Panc1 (cell line): ENCODE results near the gene AHRR.

Experiments
- TCF7L2 ChIP-seq: IDR thresholded peaks from 2 replicates; pipeline ENCODE4 v1.6.1; 2011; ENCODE audit warnings: mild to moderate bottlenecking, low read depth, low read length, inconsistent platforms
- TF ChIP-seq, protein P1 (sequence below): fragments of 450-650 bp; IDR thresholded peaks from 2 replicates; pipeline ENCODE4 v1.5.1; 2017; ENCODE audit warnings: mild to moderate bottlenecking
- TF ChIP-seq, protein P2 (sequence below), 2 experiments: IDR thresholded peaks; 2 replicates each; pipeline ENCODE4 v1.6.1; 2011 to 2012; ENCODE audit warnings: low read depth in 2 of 2, control low read depth in 1 of 2, low read length in 1 of 2, mild to moderate bottlenecking in 1 of 2, moderate library complexity in 1 of 2; ENCODE audit not compliant: insufficient read depth in 1 of 2

DNA sequence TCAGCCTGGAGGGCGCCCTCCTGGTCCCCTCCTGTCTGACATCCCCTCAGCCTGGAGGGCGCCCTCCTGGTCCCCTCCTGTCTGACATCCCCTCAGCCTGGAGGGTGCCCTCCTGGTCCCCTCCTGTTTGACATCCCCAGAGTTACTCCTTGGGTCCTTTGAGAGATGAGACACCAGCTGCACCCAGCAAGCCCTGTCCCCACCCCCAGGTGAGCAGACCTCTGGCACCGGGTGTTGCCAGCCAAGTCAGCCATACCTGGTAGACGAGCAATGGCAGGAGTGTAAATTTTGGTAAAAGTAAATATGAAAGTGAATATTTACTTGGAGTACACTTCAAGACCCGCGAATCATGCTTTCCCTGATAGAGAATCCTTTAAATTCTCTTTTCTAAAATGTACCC lies 146.9 kb downstream of the AHRR start:
- TF ChIP-seq, protein P1, sequence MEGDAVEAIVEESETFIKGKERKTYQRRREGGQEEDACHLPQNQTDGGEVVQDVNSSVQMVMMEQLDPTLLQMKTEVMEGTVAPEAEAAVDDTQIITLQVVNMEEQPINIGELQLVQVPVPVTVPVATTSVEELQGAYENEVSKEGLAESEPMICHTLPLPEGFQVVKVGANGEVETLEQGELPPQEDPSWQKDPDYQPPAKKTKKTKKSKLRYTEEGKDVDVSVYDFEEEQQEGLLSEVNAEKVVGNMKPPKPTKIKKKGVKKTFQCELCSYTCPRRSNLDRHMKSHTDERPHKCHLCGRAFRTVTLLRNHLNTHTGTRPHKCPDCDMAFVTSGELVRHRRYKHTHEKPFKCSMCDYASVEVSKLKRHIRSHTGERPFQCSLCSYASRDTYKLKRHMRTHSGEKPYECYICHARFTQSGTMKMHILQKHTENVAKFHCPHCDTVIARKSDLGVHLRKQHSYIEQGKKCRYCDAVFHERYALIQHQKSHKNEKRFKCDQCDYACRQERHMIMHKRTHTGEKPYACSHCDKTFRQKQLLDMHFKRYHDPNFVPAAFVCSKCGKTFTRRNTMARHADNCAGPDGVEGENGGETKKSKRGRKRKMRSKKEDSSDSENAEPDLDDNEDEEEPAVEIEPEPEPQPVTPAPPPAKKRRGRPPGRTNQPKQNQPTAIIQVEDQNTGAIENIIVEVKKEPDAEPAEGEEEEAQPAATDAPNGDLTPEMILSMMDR, result no peak
- no peak for TF ChIP-seq TCF7L2
- TF ChIP-seq, protein P2, sequence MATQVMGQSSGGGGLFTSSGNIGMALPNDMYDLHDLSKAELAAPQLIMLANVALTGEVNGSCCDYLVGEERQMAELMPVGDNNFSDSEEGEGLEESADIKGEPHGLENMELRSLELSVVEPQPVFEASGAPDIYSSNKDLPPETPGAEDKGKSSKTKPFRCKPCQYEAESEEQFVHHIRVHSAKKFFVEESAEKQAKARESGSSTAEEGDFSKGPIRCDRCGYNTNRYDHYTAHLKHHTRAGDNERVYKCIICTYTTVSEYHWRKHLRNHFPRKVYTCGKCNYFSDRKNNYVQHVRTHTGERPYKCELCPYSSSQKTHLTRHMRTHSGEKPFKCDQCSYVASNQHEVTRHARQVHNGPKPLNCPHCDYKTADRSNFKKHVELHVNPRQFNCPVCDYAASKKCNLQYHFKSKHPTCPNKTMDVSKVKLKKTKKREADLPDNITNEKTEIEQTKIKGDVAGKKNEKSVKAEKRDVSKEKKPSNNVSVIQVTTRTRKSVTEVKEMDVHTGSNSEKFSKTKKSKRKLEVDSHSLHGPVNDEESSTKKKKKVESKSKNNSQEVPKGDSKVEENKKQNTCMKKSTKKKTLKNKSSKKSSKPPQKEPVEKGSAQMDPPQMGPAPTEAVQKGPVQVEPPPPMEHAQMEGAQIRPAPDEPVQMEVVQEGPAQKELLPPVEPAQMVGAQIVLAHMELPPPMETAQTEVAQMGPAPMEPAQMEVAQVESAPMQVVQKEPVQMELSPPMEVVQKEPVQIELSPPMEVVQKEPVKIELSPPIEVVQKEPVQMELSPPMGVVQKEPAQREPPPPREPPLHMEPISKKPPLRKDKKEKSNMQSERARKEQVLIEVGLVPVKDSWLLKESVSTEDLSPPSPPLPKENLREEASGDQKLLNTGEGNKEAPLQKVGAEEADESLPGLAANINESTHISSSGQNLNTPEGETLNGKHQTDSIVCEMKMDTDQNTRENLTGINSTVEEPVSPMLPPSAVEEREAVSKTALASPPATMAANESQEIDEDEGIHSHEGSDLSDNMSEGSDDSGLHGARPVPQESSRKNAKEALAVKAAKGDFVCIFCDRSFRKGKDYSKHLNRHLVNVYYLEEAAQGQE (IDR thresholded peaks at IDR 0.05; ENCODE audit: insufficient read depth in 1 of 2, low read depth in 2 of 2, low read length in 1 of 2), result no peak
